Measurements from ENCODE around the gene PLIN5.

DNA sequence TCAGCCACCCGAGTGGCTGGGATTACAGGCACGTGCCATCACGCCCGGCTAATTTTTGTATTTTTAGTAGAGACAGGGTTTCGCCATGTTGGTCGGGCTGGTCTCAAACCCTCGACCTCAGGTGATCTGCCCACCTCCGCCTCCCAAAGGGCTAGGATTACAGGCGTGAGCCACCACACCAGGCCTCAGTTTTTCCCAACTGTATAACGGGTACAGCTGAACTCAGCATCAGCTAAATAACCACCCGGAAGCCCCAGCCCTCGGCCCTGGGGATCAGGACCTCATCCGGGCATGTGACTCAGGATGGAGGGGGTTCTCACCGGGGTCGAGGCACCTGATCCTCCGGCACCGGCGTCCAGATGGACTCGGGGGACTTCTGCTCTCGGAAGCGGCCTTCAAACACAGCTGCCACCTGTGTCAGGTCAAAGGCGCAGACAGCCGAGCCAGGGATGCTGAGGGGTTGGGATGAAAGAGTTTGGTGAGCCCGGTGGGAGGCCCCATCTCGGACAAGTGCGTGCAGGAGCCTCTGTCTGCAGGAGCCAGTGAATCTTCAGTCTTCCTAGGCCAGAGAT lies 15.5 kb upstream of the PLIN5 start:
- TF ChIP-seq, protein P1, sequence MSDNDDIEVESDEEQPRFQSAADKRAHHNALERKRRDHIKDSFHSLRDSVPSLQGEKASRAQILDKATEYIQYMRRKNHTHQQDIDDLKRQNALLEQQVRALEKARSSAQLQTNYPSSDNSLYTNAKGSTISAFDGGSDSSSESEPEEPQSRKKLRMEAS (IDR thresholded peaks at IDR 0.05) = no peak
- TF ChIP-seq, protein P2, sequence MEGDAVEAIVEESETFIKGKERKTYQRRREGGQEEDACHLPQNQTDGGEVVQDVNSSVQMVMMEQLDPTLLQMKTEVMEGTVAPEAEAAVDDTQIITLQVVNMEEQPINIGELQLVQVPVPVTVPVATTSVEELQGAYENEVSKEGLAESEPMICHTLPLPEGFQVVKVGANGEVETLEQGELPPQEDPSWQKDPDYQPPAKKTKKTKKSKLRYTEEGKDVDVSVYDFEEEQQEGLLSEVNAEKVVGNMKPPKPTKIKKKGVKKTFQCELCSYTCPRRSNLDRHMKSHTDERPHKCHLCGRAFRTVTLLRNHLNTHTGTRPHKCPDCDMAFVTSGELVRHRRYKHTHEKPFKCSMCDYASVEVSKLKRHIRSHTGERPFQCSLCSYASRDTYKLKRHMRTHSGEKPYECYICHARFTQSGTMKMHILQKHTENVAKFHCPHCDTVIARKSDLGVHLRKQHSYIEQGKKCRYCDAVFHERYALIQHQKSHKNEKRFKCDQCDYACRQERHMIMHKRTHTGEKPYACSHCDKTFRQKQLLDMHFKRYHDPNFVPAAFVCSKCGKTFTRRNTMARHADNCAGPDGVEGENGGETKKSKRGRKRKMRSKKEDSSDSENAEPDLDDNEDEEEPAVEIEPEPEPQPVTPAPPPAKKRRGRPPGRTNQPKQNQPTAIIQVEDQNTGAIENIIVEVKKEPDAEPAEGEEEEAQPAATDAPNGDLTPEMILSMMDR (IDR thresholded peaks at IDR 0.05 in 2 of 3, conservative IDR thresholded peaks at IDR 0.05 in 1 of 3; ENCODE audit: borderline replicate concordance in 1 of 3, insufficient read depth in 1 of 3, low read depth in 2 of 3, low read length in 2 of 3) = no peak
- no peak for TF ChIP-seq EZH2 (IDR thresholded peaks at IDR 0.05)

All from HCT116 (cell line).